ENCODE results near the gene RCL1. TPM values are rescaled to one million over a fixed set of nuclear protein-coding genes. Genes with fewer than 3 reads are reported as not detected.

The RCL1 gene
- total RNA-seq, 1 experiment from 2014 or later = 52.2 TPM

DNA sequence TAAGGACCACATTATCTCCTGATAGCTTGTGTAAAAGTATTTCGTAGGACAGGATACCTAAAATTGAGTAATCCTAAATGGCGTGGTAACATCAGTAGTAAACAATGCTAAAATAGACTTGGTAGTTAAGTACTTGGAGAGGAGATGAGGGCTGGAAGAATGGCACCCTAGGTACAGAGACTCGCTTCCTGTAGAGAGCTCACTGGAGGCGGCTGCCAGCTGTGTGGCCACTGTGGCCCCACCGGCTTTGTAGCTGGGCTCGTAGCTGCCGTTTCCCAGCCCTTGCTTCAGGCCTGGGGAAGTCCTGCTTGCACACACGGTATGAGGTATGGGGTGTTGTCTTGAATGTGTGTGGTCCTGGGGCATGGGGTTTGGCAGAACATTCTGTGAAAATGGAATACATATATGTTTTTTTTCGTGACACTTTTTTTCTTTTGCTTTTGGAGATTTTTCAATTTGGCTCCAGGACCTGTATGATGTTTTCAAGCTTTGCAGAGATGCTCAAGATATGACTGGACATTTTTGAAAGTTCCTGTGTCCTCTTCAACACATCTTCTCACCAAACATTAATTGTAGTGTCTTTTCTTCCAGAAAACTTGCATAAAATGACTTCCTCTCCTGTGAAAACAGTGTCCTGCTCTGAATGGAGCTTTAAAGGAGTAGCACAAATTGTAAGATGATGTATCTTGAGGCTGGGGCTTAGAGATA is 58.0 kb downstream of the RCL1 start:
- no peak for TF ChIP-seq EZH2 (IDR thresholded peaks at IDR 0.05; ENCODE audit: low read length, unreplicated experiment)
- no peak for TF ChIP-seq CTCF (conservative IDR thresholded peaks at IDR 0.05; ENCODE audit: low read depth, low read length)
- TF ChIP-seq EZH2phosphoT487 (IDR thresholded peaks at IDR 0.05; ENCODE audit: borderline replicate concordance, low read length) = no peak
- Histone ChIP-seq H3K9ac (ENCODE audit: low read length) (no peak overlapping the region), H3K36me3 (ENCODE audit: low read depth, low read length) (peaks cover 4% of the 10 kb centered on the region; the same call in 1 of the 2 replicates), H3K79me2 (ENCODE audit: low read length) (no peaks in the 10 kb centered on the region), H4K20me1 (ENCODE audit: low read length) (no peaks in the 10 kb centered on the region), H3F3A (ENCODE audit: low read length, unreplicated experiment) (no peaks in the 10 kb centered on the region), H3K9me3 (ENCODE audit: low read length) (no peaks in the 10 kb centered on the region), H3K4me3 (ENCODE audit: low read length) (no peak overlapping the region), H3K27ac (ENCODE audit: low read length) (no peak overlapping the region), H2AFZ (ENCODE audit: low read length) (no peak overlapping the region), H3K4me2 (ENCODE audit: low read length) (no peak overlapping the region), H3K4me1 (ENCODE audit: insufficient read depth, low read length) (no peaks in the 10 kb centered on the region), H3K9me2 (replicated peaks; ENCODE audit: low read length) (no peaks in the 10 kb centered on the region), H3K27me3 (ENCODE audit: low read length) (no peaks in the 10 kb centered on the region)
- intact Hi-C loops (cut with micrococcal nuclease) = no loop called here
- ATAC-seq = no peak
- BruUV-seq (replicated peaks) = TSS peak; percentile 38
- no peak for DNase-seq
- ChIA-PET CTCF (interaction anchor here (0.6 kb wide), 1 partner anchor 134 kb away, joined by 7 read pairs; the partner anchor contains the start of gene JAK2), POLR2A (ENCODE audit: unreplicated experiment) (interaction anchor here (0.5 to 0.6 kb wide), 2 partner anchors 137 to 473 kb away, joined by 3 to 4 read pairs; no protein-coding TSS in a partner anchor)

GRCh38 chr9:4852419-4852818 is 59.7 kb downstream of the RCL1 start:
- Histone ChIP-seq H3K9me2 (replicated peaks; ENCODE audit: low read length) (no peaks in the 10 kb centered on the region), H3K9ac (ENCODE audit: low read length) (no peak overlapping the region), H3K36me3 (ENCODE audit: low read depth, low read length) (peaks cover 7% of the 10 kb centered on the region; the same call in 1 of the 2 replicates), H3K4me1 (ENCODE audit: insufficient read depth, low read length) (no peaks in the 10 kb centered on the region), H3F3A (ENCODE audit: low read length, unreplicated experiment) (no peaks in the 10 kb centered on the region), H3K4me2 (ENCODE audit: low read length) (no peak overlapping the region), H3K27ac (ENCODE audit: low read length) (no peak overlapping the region), H3K4me3 (ENCODE audit: low read length) (no peak overlapping the region), H3K27me3 (ENCODE audit: low read length) (no peaks in the 10 kb centered on the region), H4K20me1 (ENCODE audit: low read length) (no peaks in the 10 kb centered on the region), H2AFZ (ENCODE audit: low read length) (no peak overlapping the region), H3K79me2 (ENCODE audit: low read length) (no peaks in the 10 kb centered on the region), H3K9me3 (ENCODE audit: low read length) (no peaks in the 10 kb centered on the region)
- TF ChIP-seq EZH2 (IDR thresholded peaks at IDR 0.05; ENCODE audit: low read length, unreplicated experiment) = no peak
- TF ChIP-seq EZH2phosphoT487 (IDR thresholded peaks at IDR 0.05; ENCODE audit: borderline replicate concordance, low read length) = no peak
- no peak for TF ChIP-seq CTCF (conservative IDR thresholded peaks at IDR 0.05; ENCODE audit: low read depth, low read length)
- ChIA-PET POLR2A (ENCODE audit: unreplicated experiment) (no interaction called here), CTCF (no interaction called here)
- ATAC-seq = no peak
- no TSS peak for BruUV-seq (replicated peaks)
- intact Hi-C loops (cut with micrococcal nuclease) = no loop called here
- no peak for DNase-seq

DNA sequence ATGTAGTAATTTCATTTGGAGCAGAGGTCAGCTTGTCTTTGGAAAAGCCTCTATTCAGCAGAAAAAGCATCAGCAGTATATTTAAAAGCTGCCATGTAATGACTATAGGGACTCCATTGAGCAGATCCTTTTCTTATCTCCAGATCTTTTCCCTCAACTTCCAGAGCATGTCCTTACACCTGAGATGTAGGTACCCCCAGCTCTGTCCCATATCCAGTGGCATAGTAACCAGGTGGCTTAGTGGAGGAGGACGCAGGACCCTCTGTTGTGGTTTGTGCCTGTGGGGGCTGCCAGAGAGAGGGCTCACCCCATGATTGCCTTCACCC is 61.5 kb downstream of the RCL1 start:
- no peaks in the 10 kb centered on the region for H3K27me3 ChIP-seq (ENCODE audit: low read length)
- TF ChIP-seq EZH2phosphoT487 (IDR thresholded peaks at IDR 0.05; ENCODE audit: borderline replicate concordance, low read length) (no peak), EZH2 (IDR thresholded peaks at IDR 0.05; ENCODE audit: low read length, unreplicated experiment) (no peak), CTCF (conservative IDR thresholded peaks at IDR 0.05; ENCODE audit: low read depth, low read length) (no peak)
- H3K4me1 ChIP-seq (ENCODE audit: insufficient read depth, low read length) = no peaks in the 10 kb centered on the region
- ChIA-PET CTCF (no interaction called here), POLR2A (ENCODE audit: unreplicated experiment) (no interaction called here)
- H4K20me1 ChIP-seq (ENCODE audit: low read length) = no peaks in the 10 kb centered on the region
- intact Hi-C loops (cut with micrococcal nuclease) = no loop called here
- H2AFZ ChIP-seq (ENCODE audit: low read length) = no peak overlapping the region
- no peak overlapping the region for H3K27ac ChIP-seq (ENCODE audit: low read length)
- ATAC-seq (no peak), DNase-seq (no peak)
- no TSS peak for BruUV-seq (replicated peaks)
- H3K9me3 ChIP-seq (ENCODE audit: low read length) = no peaks in the 10 kb centered on the region
- peaks cover 8% of the 10 kb centered on the region; the same call in 1 of the 2 replicates for H3K36me3 ChIP-seq (ENCODE audit: low read depth, low read length)
- no peaks in the 10 kb centered on the region for H3F3A ChIP-seq (ENCODE audit: low read length, unreplicated experiment)
- H3K79me2 ChIP-seq (ENCODE audit: low read length) = no peaks in the 10 kb centered on the region
- H3K9ac ChIP-seq (ENCODE audit: low read length) = no peak overlapping the region
- no peak overlapping the region for H3K4me2 ChIP-seq (ENCODE audit: low read length)
- no peaks in the 10 kb centered on the region for H3K9me2 ChIP-seq (replicated peaks; ENCODE audit: low read length)
- H3K4me3 ChIP-seq (ENCODE audit: low read length) = no peak overlapping the region

Measured in PC-3 (cell line).